HG03378 (cell line): ENCODE data around the gene MCRIP2.

Source experiments
- ATAC-seq: cut with Tn5 transposase; IDR thresholded peaks from one replicate; pipeline ENCODE4 v1.9.1; 2021; ENCODE audit warnings: mild to moderate bottlenecking, moderate library complexity; ENCODE audit not compliant: unreplicated experiment

MCRIP2 gene

DNA sequence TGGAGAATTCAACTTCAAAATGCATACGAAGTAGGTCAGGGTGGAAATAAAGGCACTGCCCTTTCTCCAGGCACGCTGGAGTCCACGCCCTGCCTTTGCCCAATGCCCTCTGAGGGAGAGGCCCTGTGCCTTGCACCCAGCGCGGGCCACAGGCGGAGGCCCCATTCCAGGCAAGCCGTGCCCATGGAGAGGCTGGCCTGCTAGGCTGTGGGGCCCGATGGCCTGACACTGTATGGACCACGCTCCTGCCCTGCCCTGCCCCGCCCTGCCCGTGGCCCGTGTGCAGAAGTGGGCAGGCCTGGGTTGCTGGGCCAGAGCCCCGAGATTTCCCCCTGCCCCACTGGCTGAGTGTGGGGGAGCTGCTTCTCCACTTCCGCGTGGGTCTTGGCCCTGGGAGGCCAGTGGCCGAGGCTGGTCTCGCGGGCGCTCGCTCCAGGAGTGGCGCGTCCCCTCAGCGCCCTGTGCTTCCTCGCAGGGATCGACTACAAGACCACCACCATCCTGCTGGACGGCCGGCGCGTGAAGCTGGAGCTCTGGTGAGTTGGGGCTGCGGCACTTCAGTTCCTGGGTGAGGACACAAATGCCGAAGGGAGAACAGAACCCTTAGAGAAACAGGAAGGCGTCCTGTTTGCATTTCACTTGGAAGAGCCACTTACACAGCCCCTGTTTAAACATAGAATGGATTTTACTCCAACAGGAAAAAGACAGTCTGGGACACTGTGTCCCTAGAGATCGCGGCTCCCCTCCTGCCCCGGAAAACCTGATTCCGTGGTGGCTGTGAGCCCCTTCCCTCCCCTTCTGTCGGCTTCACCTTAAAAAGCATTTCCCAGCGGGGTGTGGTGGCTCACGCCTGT is 24.7 kb upstream of the MCRIP2 start:
- ATAC-seq = no peak

DNA sequence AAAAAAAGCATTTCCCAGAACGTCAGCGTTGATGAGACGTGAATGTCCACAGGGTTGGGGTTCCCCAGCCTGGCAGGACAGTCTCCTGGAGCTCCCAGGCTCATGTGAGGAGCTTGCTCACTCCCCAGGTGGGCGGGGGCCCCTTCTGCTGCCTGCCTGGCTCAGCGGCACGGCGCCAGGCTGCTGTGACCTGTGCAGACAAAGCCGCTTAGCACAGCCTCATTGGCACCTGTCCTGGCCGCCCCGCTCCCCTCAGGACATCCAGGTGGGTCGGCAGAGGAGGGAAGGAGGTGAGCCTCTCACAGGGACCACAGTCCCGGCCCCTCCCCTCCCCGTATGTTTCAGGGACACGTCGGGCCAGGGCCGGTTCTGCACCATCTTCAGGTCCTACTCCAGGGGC is 23.8 kb upstream of the MCRIP2 start:
- no peak for ATAC-seq

DNA sequence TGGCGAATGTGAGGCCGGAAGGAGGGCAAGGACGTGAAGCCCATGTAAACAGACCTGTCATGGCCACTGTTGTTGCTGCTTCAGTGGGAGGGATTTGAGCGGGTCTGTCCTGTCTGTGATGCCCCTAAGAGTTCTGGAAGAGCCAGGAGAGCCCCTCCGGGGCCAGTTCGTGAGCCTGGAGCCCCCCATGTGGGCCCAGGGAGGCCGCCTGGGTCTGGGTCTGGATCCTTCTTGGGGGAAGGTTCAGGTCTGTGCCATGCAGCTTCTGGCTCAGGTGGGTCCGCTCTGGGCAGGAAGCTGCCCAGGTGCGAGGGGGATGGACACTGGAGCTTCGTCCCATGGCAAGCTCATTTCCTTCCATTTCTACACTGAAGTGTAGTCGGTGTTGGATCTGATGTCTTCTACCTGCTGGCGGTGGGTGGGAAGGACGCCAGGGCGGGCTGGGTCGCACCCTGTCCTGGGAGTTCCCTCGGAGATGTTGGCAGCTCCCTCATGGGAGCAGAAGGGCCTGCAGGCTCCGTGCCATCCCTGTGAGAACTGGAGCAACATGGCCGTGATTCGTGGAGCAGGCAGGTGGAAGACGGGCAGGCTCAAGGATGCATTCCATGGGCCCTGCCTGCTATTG is 22.0 kb upstream of the MCRIP2 start:
- ATAC-seq = no peak

DNA sequence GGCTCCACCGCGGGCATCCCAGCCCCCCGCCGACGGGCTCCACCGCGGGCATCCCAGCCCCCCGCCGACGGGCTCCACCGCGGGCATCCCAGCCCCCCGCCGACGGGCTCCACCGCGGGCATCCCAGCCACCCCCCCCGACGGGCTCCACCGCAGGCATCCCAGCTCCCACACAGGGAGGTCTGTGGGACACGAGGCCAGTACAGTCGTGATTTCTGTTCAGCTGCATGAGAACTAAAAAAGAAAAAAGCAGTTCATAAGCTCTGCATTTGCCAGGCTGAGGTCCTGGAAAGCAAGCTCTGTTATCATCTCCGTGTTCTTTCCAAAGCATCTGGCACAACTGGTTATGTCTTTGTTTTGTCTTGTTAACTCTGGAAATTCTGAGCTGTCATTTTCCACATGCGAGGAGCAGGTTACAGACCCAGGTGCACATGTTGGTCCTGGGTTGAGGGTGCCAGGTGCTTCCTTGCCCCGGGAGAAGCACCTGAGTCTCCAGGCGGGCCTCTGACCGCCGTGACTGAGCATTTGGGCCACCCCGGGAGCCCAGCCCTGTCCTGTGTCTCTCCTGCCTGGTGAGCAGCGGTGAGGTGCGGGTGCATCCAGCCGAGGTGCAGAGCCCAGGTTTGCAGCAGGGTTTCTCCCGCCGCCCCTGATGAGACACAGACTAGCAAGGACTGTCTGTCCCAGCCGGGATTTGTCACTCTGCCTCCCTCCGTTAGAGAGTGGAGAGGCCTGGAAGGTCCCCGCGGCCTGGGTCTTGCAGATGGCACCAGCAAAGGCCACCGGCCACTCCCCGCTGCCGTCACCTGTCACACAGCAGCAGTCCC is 20.7 kb upstream of the MCRIP2 start:
- no peak for ATAC-seq

DNA sequence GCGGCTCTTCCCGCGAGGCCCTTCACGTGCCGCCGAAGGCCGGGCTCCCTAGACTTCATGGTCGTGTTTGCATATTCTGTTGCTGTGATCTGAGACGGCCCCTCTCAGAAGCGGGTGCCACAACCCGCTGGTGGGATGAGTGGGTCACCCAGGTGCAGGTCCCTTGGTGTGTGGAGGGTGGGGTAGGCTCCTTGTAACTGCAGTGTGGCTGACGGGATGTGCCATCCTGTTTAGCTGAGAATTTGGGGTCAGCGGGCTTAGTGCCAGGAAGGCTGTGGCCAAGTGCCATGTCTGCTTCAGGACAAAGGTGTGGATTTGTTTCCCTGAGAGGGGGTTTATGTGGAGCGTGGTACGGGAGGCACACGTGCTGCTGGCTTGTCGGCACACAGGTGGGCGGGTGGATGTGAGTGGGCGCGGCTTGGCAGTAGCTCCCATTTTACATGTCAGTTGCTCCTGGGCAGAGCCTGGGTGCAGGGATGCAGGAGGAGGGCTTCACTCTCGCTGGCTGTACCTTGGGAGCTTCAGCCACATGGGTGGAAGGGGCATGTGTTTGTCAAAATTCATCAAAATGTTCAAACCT is 20.0 kb upstream of the MCRIP2 start:
- no peak for ATAC-seq

DNA sequence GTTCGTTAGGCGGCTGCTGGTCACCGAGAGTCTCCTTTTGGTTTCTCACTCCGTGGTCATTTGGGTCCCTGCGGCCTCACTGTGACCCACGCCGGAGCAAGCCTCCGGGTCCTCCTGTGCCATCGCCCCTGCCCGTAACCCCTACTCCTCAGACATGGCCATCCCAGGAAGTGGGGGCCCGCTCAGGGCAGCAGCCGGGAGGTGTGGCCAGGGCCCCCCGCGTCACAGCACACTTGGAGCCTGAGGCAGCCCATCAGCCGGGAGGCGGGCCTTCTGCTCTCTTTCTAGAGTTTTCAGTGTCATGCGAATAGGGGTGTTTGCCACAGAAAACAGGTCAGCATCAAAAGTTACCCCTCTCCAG is 18.7 kb upstream of the MCRIP2 start:
- ATAC-seq = no peak

DNA sequence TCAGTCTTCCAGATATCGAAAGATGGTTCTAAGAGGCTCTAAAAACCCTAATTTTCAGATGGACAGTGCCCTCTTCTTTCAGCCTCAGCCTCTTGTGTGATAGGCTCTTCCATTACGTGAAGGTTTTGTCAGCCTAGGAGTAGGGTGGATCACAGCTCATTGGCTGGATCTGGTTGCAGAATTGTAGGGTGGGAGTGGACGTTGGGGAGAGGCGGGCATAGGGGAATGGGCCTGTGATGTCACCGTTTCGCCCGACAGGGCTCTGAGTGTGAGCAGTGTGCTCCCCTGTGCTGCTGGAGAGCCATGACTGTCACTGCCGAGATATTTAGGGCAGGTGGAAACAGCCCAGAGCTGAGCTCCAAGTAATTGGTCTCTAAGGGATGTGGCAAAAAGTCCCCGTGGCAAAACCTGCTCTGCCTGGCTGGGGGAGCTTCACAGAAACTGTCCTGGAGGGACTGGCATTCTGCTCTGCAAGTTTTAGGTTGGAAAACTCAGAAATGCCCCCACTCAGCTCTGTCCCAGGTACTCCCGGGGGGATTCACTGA is 17.0 kb upstream of the MCRIP2 start:
- no peak for ATAC-seq

DNA sequence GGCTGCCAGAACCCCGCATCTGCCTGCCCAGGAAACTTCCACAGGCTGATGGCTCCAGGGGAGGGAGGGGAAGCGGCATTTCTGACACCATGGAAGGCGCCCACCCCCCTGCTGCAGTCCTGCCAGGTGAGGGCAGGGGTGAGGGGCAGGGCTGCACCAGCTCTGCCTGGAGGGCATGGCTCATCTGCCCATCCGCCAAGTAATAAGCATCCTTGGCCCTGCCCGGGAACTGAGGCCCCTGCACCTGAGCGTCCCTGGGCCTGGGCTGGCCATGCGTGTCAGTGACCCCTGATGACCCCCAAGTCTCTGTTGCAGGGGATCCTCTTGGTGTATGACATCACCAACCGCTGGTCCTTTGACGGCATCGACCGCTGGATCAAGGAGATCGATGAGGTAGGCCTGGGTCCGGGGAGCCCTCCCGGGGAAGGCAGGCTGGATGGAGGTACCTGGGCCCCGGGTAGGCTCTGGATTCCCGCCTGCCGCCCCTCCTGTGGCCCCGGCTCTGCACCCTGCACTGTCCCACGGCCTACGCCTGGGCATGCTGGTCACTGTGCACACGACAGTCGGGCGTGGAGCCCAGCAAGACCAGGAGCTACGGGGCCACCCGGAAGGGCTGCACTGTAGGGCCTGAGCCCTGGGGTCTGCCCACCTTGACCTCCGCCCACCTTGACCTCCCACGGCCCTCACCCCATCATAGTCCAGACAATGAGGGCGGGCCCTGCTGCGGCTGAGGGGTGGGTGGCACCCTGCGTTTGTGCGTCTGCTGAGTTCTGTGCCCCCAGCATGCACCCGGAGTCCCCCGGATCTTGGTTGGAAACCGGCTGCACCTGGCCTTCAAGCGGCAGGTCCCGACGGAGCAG is 16.3 kb upstream of the MCRIP2 start:
- ATAC-seq = no peak

DNA sequence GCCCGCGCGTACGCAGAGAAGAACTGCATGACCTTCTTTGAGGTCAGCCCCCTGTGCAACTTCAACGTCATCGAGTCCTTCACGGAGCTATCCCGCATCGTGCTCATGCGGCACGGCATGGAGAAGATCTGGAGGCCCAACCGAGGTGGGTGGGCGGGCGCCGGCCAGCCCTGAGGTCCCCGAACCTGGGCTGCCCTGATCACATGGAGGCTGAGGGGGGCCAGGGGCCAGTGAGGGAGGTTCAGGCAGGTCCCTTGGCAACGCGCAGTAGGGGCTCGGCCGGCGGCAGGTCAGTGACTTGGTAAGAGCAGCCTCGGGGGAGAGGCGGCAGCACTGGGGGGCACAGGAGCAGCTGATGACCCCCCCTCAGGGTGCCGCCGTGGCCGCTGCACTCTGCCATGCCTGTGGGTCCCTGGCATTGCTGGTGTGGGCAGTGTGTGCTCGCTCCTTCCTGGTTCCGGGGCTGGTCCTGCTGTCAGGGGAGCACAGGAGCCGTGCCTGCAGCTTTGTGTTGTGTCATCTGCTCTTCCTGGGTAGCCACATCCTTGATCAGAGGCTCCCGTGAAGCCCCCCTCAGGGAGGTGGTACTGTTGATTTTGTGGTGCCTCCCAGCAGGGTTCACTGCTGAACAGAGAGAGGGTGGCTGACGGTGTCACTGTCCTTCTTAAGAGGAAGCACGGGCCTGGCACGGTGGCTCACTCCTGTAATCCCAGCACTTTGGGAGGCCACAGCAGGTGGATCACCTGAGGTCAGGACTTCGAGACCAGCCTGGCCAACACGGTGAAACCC is 15.5 kb upstream of the MCRIP2 start:
- no peak for ATAC-seq

DNA sequence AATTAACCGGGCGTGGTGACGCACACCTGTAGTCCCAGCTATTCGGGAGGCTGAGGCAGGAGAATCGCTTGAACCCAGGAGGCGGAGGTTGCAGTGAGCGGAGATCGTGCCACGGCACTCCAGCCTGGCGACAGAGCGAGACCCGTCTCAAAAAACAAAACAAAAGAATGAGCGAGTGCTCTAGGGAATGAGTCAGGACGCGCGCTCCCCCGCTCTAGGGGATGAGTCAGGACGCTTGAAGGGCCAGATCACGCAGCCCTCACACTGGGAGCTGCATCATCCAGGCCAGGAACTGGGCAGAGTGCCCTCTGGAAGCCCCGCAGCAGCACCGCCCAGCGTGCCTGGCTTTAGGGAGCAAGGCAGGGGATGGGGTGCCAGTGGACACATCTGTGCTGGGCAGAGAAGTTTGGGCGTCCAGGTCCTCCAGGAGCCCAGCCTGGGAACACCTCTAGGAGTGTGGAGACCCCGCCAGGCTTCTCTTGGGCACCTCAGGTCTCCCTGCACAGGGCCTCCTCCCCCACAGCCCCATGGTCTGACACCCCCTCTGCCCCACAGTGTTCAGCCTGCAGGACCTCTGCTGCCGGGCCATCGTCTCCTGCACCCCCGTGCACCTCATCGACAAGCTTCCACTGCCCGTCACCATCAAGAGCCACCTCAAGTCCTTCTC is 14.7 kb upstream of the MCRIP2 start:
- no peak for ATAC-seq

DNA sequence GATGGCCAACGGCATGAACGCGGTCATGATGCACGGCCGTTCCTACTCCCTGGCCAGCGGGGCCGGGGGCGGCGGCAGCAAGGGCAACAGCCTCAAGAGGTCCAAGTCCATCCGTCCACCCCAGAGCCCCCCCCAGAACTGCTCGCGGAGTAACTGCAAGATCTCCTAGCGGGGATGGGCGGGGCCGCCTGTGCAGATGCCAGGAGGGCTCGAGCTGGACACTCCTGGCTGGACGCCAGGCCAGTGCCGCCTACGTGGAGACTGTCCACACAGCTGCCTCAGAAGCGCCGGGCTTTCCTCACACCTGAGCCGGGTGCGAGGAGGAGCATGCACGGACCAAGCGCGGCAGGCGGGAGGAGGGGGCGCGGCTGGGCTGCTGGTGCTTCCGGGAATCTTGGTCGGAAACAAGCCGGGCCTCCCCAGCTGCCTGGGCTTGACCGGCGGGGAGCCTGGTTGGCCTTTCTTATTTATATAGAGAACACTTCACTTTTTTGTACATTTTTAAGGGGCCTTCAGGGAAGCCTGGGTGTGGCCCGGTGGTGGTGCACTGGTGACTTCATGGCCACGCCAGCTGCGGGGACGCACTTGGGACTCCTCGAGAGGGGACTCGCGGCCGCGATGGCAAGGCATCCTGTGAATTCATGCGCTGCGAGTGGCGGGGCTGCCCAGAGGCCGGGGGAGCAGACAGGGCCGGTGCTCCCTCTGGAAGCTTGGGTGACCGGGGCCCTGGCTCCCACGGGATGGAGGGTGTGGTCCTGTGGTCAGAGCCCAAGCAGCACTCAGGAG is 14.0 kb upstream of the MCRIP2 start:
- no peak for ATAC-seq

DNA sequence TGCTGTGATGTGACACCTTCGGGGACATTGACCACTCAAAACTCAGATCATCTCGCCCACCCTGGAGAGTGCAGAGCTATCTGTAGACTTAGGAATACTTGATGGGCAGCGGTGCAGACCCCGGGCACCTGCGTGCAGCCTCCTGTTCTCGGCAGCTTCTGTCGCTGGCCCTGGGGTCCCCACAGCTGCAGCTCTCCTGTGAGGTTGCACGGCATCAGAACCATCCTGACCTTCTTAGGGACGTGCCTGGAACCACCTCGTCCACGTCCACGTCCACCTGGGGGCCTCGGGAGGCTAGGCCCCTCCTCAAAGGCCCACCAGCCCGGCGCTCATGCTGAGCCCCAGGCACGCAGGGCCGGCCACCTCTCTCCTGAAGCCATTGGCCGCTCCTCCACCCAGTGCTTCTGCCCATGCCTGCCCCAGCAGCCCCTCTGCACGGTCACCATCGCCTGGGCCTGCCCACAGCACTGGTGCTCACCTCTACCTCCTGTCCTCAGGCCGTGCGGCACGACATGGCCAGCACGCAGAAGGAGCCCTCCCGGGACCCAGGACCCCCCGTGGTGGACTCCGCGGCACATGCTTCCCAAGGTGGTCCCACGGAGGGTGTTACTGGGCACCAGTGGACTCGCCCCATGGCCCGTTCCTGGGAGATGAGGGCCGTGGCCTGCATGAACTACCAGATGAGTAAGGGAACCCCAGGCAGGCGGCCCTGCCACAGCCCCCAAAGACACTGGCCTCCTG is 13.1 kb upstream of the MCRIP2 start:
- no peak for ATAC-seq

DNA sequence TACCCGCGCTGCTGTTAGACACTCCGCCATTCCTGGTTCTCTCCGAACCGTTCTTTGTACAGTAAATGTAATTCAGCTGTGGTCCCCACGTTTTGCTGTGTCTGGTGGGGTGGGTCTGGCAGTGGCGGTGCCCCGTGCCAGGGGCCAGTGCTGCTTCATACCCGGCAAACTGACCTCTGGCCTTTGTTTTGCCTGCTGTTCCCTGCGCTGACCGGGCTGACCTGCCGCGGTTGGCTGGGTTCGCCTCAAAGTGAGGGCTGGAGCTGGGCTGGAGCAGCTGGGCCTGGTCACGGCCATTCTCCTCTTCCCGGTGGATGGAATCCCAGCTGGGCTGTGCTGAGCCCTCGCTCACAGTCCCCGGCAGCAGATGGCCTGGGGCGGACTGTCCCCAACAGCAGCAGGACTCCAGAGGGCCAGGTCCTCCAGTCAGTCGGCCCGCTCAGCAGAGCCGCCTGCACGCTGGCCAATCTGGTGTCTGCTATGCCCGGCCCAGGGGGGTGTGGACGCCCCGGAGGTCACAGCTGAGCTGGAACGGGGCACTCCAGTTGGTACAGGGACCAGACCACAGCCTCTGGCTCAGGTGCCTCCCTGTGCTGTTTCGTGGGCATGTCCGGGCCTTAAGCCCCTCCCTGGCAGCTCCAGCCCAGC is 12.3 kb upstream of the MCRIP2 start:
- no peak for ATAC-seq

DNA sequence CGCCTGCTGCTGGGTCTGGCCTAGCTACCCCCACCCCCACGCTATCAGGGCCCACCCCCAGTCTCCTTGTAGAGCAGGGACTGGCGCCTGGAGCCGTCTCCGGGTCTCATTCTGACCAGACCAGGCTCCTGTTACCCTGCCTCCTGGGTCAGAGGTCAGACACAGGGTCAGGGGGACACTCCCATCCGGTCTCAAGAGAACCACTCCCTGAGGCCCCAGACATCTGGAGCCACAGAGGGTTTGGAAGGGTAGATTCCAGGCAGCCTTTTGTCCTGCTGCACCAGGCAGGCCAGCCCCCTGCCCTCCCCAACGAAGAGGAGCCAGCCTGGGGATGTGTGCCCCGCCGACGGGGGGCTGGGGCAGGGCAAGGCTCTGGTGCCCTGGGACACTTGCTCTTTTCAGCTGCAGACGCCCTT is 11.8 kb upstream of the MCRIP2 start:
- no peak for ATAC-seq

DNA sequence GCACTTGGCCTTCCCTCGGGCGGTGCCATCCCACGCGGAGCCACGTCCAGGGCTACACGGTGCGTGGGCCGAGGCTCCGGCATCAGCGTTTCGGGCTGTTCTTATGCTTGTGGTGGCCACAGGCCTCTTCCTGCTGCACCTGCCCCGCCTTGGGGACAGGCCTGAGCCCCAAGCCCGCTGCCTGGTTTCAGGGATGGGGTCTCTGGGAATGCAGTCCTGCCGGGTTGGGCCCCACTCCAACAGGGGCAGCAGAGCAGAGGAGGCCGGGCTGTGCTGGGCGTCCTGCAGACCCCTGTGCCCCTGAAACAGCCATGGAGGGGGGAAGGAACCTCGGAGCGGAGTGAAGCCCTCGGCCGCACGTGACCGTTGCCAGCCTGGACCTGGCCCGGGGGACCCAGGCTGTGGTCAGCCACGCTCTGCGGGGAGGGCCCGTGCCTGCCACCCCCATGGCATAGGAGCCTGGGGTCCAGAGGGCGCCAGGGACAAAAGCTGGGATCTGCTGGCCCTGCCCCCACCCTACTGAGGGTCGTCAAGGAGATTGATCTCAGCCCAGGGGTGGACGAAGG is 11.3 kb upstream of the MCRIP2 start:
- ATAC-seq = no peak

DNA sequence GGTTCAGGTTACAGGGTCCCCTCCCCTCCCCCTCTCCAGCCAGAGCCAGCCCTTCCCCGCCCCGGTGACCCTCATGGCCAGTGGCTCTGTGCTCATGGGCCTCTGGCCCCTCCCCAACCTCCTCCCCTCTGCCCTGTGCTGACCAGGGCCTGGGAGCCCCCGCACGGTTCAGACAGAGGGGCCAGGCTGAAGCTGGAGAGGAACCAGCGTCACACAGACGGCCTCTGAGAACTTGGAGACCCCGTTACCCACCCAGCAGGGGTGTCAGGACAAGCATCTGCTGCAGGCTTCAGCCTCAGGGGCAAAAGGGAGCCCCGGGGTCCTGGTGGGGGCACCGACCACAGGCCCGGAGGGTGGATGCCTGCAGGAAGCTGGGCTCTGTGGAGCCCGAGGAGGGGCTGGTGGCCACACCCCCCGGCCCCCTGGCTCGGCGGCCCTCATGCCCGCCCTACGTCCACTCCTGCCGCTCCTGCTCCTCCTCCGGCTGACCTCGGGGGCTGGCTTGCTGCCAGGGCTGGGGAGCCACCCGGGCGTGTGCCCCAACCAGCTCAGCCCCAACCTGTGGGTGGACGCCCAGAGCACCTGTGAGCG is 10.7 kb upstream of the MCRIP2 start, which contains the start of gene WFIKKN1:
Gene WFIKKN1, plus strand, starts transcription at position 171 of the 591 bp plus-strand sequence. Its CDS starts 269 bp downstream, at position 440.
- no peak for ATAC-seq
